Stomach smooth muscle (tissue), 2 donors: ENCODE measurements around the gene XPO5.

Source experiments
- H3K27ac ChIP-seq: one replicate; pipeline ENCODE4 v1.7.0; 2013; ENCODE audit warnings: mild to moderate bottlenecking, low read length, inconsistent platforms
- H3K27me3 ChIP-seq, 2 donors: one replicate each; pipeline ENCODE4 v1.7.0; 2013; ENCODE audit warnings: low read length in 2 of 2; ENCODE audit not compliant: insufficient read depth in 2 of 2, control insufficient read depth in 1 of 2
- H3K36me3 ChIP-seq, 2 donors: one replicate each; pipeline ENCODE4 v1.7.0; 2013; ENCODE audit warnings: low read length in 2 of 2; ENCODE audit not compliant: control insufficient read depth in 2 of 2, insufficient read depth in 2 of 2
- H3K4me1 ChIP-seq: one replicate; pipeline ENCODE4 v1.7.0; 2013; ENCODE audit warnings: low read length; ENCODE audit not compliant: control insufficient read depth, insufficient read depth
- H3K4me3 ChIP-seq, 2 donors: one replicate each; pipeline ENCODE4 v1.7.0; 2013; ENCODE audit warnings: low read length in 2 of 2
- H3K9ac ChIP-seq, 2 donors: one replicate each; pipeline ENCODE4 v1.7.0; 2013; ENCODE audit warnings: low read length in 2 of 2, mild to moderate bottlenecking in 1 of 2
- H3K9me3 ChIP-seq, 2 donors: one replicate each; pipeline ENCODE4 v1.7.0; 2013; ENCODE audit warnings: low read length in 2 of 2; ENCODE audit not compliant: control insufficient read depth in 2 of 2
- donor health status: healthy.
- donor health status: Pancreatic carcinoma.

Gene XPO5

DNA sequence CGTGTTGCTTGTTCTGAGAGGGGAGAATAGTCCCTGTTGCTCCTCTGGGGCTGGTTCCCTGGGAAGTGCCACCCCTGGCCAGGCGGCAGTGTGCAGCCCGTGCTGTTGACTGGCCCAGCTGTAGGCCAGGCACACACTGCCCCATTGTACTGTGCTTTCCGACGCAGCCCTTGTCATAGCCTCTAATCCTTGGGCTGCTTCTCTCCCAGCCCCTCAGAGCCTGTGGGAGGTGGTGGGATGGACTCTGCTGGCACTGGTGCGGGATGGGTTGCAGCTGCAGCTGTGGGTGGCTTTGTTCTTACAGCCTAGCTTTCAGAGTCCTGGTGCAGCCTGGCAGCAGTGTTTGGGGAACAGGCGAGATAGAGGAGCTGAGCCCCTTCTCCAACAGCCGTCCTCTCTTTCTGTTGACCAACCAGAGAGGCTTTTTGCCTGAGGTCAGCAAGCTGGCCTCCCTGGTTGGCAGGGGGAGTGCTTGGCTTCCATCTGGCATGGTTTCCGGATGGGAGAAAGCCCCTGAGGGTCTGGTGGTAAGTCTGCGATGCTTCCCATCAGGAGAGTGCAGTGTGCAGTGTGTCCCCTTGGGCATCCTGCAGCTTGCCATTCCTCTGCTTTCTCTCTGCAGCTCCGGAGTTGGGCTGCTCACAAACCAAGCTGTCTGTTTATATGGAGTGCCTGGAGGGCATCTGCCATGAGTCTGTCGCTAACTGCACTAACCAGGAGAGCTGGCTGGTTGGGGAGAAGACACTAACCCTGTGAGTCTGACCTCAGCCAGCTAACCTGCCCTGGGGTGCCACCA lies 86.4 kb downstream of the XPO5 start:
- H3K27me3 ChIP-seq, result no peaks in the 10 kb centered on the region
- no peak overlapping the region for H3K4me3 ChIP-seq
- no peak overlapping the region for H3K9ac ChIP-seq
- peaks cover 0 to 10% of the 10 kb centered on the region in 2 donors for H3K36me3 ChIP-seq
- H3K9me3 ChIP-seq, result no peaks in the 10 kb centered on the region
- no peak overlapping the region for H3K27ac ChIP-seq
- H3K4me1 ChIP-seq, result peaks cover 30% of the 10 kb centered on the region

DNA sequence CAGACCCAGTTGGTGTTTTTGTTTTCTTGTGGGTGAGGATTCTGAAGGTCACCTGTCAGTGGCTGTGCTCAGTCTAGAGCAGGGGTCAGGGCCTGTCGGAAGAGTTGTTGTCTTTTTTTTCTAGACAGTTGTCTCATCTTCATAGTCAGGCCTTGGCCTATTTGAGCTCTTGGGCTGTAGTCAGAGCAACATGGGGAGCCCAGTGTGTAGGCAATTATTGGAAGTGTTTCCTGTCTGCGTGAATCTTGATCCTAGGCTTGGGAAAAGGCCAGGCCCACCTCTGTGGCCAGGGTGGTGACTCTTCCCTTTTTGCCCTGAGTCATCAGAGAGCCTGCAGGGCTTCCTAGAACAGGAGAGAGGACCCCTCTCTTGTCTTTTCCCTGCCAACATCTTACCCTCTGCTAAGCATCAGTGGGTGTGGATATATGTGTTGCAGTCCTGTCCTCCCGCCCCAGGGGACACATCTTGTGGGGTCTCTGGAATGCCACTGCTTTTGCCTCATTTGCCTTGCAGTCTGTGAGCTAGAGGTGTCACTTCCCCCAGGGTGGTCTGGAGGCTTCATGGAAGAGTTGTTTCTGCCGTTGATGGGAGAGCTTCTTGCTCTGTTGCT lies 87.1 kb downstream of the XPO5 start:
- Histone ChIP-seq H3K27ac (no peak overlapping the region), H3K27me3 (no peaks in the 10 kb centered on the region), H3K36me3 (peaks cover 0 to 10% of the 10 kb centered on the region in 2 donors), H3K9ac (no peak overlapping the region), H3K4me1 (peaks cover 27% of the 10 kb centered on the region), H3K9me3 (no peaks in the 10 kb centered on the region), H3K4me3 (no peak overlapping the region)

DNA sequence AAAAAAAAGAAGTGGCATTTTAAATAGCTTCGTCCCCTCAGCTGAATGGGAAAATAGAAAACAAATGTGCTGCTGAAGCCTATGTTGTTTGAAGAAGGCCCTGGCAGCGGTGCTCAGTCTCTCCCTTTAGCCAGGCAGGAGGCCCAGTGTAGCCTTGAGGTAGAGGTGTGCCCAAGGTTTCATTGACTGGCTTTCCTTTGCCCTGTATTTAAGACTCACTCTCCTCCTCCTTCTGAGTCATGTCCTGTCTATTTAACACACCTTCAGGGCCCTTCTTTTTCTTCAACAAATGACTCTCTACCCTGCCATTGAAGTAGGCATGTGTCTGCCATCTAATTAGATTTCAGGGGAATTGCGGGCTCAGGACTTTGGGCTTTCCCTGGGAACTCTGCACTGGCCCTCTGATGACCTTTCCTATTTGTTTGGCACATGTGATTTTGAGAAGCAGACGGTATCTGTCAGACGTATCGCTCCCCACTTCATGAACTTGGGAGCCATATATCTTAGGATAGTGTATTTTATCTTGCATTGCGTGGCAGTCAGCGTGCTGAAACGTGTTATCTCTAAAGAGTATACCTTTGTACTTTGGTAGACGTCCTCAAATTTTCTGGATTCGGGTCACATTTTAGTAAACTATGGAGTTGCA lies 94.1 kb downstream of the XPO5 start:
- Histone ChIP-seq H3K36me3 (peaks cover 0 to 2% of the 10 kb centered on the region in 2 donors), H3K9me3 (no peaks in the 10 kb centered on the region), H3K4me3 (no peak overlapping the region), H3K27me3 (no peaks in the 10 kb centered on the region), H3K4me1 (peaks cover 15% of the 10 kb centered on the region), H3K27ac (no peak overlapping the region), H3K9ac (no peak overlapping the region)

DNA sequence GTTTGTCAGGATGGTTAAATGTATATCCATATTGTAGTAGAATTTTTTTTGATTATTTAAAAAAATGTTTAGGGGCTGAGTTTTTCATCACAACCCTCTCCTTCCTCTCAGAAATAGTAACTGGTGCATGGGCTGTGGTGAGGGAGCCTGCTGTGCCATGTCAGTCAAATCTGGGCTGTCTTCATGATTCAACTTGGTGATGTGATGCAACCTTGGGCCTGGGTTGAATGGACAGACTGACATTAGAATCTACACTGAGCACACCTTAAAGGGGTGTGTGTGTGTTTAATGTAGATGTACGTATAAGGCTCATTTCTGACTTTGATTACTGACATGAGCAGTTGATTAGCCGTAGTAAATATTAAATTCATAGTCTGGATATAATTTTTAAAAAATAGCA lies 94.8 kb downstream of the XPO5 start:
- Histone ChIP-seq H3K27me3 (no peaks in the 10 kb centered on the region), H3K4me3 (no peak overlapping the region), H3K36me3 (peaks cover 0 to 2% of the 10 kb centered on the region in 2 donors), H3K9me3 (no peaks in the 10 kb centered on the region), H3K27ac (no peak overlapping the region), H3K9ac (no peak overlapping the region), H3K4me1 (peaks cover 15% of the 10 kb centered on the region)

DNA sequence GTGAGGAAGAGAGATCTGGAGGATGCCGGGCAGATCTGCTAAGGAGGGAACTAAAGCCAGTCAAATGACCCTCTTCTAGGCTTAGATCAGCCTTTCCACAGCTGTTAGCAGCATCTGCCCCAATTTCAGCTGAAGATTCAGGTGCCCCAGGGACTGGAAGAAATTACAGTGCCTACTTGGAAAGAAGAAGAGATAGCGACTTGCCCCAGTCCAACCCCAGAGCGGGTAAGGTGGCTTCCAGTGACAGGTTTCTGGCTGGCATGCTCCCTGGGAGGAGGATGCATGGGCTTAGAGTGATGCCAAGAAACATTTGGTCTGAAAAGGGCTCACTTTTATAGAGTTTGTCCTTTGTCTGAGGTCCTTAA lies 97.8 kb downstream of the XPO5 start:
- no peaks in the 10 kb centered on the region for H3K36me3 ChIP-seq
- no peaks in the 10 kb centered on the region for H3K9me3 ChIP-seq
- peak overlapping the region; percentile 58 for H3K27ac ChIP-seq
- H3K9ac ChIP-seq, result peak overlapping the region; percentile 75 to 95
- peak overlapping the region; percentile 71 to 86 for H3K4me3 ChIP-seq
- H3K27me3 ChIP-seq, result no peaks in the 10 kb centered on the region
- peaks cover 15% of the 10 kb centered on the region for H3K4me1 ChIP-seq

DNA sequence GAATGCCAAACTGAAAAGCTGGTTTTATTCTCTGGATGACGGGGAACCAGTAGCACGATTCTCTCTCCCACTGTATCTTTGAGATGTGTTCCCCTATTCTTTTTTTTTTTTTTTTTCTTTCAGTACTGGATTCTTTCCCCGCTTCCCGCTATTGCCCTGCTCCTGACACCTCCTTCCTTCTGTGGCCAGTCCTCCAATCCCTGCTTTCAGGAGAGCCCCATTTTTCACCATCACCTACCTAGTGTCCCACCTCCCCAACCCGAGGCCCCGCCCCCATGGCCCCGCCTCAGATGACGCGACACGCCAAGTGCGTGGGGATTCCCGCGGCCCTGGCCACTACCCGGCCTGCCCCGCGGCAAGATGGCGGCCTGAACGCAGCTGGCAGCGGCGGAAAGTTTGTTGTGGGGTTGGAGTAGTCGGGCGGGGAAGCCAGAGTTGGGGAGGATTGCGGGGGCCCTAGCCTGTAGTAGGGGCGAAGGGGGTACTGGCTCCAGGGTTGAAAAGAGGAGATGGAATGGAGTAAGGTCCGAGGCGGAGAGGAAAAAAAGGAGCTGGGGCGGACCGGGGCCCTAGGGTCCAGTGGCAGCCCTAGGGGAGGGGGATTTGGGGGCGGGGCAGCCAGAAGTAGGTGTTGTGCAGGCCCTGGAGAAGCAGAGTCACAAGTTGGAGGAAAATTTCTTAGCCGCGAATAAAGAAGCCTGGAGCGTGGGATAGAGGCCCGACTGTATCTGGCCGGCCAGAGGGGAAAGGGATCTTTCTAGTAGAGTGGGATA lies 98.4 kb downstream of the XPO5 start, which contains the start of gene TJAP1:
Gene TJAP1 (plus strand): TSS at position 336 of the 773 bp plus-strand sequence. CDS start 21,432 bp downstream, outside the sequence.
- peak within 1 kb of the TSS; percentile 58 for H3K27ac ChIP-seq
- H3K36me3 ChIP-seq, result no peaks in the 10 kb centered on the region
- H3K4me1 ChIP-seq, result peaks cover 15% of the 10 kb centered on the region
- H3K27me3 ChIP-seq, result no peaks in the 10 kb centered on the region
- H3K4me3 ChIP-seq, result peak within 1 kb of the TSS; percentile 71 to 86
- no peaks in the 10 kb centered on the region for H3K9me3 ChIP-seq
- peak within 1 kb of the TSS; percentile 75 to 95 for H3K9ac ChIP-seq

DNA sequence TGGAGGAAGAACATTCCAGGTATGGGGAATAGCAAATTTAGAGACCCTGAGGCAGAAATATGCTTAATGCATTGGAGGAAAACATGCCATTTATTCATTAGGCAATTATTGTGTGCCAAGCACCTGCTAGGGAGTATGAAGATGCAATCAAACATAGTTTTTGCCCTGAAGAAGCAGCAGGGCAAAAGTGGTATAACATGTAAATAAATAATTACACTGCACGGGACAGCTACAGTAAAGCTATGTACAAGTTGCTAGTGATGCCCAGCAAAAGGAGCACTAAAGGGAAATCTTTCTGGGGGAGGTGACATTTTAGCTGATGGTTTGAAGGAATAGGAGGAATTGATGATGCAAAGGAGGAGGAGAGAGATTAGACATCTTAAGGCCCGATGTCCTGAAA lies 99.1 kb downstream of the XPO5 start:
- no peaks in the 10 kb centered on the region for H3K9me3 ChIP-seq
- H3K4me1 ChIP-seq, result peaks cover 15% of the 10 kb centered on the region
- peak overlapping the region; percentile 71 to 86 for H3K4me3 ChIP-seq
- H3K36me3 ChIP-seq, result no peaks in the 10 kb centered on the region
- H3K27ac ChIP-seq, result peak overlapping the region; percentile 58
- H3K9ac ChIP-seq, result peak overlapping the region; percentile 75 to 76
- H3K27me3 ChIP-seq, result no peaks in the 10 kb centered on the region

DNA sequence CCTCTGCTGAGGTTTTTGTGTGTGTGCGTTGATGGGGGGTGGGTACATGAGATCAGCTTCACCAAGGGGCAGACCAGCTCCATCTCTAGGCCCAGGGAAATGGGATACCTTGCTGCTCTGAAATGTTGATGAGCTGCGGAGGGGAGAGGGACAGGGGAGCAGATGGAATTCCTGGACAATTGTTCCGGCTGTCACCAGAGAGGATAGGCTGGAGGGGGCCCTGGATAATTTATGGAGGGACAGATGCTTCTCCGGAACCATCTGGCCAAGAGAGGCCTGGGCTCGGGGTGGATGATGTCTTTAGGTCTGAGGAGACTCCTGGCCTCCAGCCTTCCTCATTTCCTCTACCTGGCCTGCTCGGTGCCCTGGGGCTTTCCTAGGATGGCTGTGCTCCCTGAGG lies 100.3 kb downstream of the XPO5 start:
- Histone ChIP-seq H3K27ac (no peak overlapping the region), H3K9ac (no peak overlapping the region), H3K9me3 (no peaks in the 10 kb centered on the region), H3K36me3 (no peaks in the 10 kb centered on the region), H3K4me3 (no peak overlapping the region), H3K27me3 (no peaks in the 10 kb centered on the region), H3K4me1 (peaks cover 15% of the 10 kb centered on the region)

DNA sequence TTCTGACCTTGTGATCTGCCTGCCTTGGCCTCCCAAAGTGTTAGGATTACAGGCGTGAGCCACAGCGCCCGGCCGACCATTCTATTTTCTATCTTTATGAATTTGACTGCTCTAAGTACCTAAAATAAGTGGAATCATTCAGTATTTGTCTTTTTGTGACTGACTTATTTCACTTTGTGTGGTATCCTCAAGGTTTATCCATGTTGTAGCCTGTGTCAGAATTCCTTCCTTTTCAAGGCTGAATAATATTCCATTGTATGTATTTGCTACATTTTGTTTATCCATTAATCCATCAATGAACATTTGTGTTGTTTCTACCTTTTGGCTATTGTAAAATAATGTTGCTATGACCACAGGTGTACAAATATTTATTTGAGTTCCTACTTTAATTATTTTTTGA lies 103.3 kb downstream of the XPO5 start:
- Histone ChIP-seq H3K4me1 (peaks cover 2% of the 10 kb centered on the region), H3K36me3 (no peaks in the 10 kb centered on the region), H3K27me3 (peaks cover 0 to 4% of the 10 kb centered on the region in 2 donors), H3K9ac (no peak overlapping the region), H3K4me3 (no peak overlapping the region), H3K9me3 (no peaks in the 10 kb centered on the region), H3K27ac (no peak overlapping the region)
